ENCODE results near the gene F13A1.

- TF ChIP-seq CTCF (IDR thresholded peaks at IDR 0.05) (no peak), POLR2A (IDR thresholded peaks at IDR 0.05) (no peak)
These were observed 100.7 kb downstream of the F13A1 start for GRCh38 chr6:6219716-6220115.

Data from uterus (tissue), 2 donors.